ENCODE measurements around the gene CEP112.

The CEP112 gene

GRCh38 chr17:65902155-65902554 lies 289.8 kb downstream of the CEP112 start:
- Mint-ChIP-seq H3K9me3 (no peaks in the 10 kb centered on the region), H3K27me3 (ENCODE audit: low read depth) (no peaks in the 10 kb centered on the region), H3K27ac (peak overlapping the region in 1 of 3 experiments; percentile 83), H3K4me1 (peaks cover 13% of the 10 kb centered on the region), H3K36me3 (ENCODE audit: low read depth) (peaks cover 3% of the 10 kb centered on the region), H3K4me3 (no peak overlapping the region)
- no peak for TF ChIP-seq CTCF (IDR thresholded peaks at IDR 0.05; ENCODE audit: unreplicated experiment in 3 of 3)

GRCh38 chr17:65901394-65901793 lies 290.5 kb downstream of the CEP112 start:
- no peak for TF ChIP-seq CTCF (IDR thresholded peaks at IDR 0.05; ENCODE audit: unreplicated experiment in 3 of 3)
- no peaks in the 10 kb centered on the region for H3K27me3 Mint-ChIP-seq (ENCODE audit: low read depth)

GRCh38 chr17:65900216-65900615 lies 291.7 kb downstream of the CEP112 start:
- Mint-ChIP-seq H3K4me3 (no peak overlapping the region), H3K27me3 (ENCODE audit: low read depth) (no peaks in the 10 kb centered on the region), H3K4me1 (peaks cover 13% of the 10 kb centered on the region), H3K9me3 (no peaks in the 10 kb centered on the region), H3K36me3 (ENCODE audit: low read depth) (peaks cover 3% of the 10 kb centered on the region), H3K27ac (no peak overlapping the region)
- no peak for TF ChIP-seq CTCF (IDR thresholded peaks at IDR 0.05; ENCODE audit: unreplicated experiment in 3 of 3)

More at GRCh38 chr17:65901394-65901793, 290.5 kb downstream of the CEP112 start:
- no peaks in the 10 kb centered on the region for H3K9me3 Mint-ChIP-seq
- H3K27ac Mint-ChIP-seq: peak overlapping the region in 1 of 3 experiments; percentile 11
- H3K4me3 Mint-ChIP-seq: no peak overlapping the region
- peaks cover 3% of the 10 kb centered on the region for H3K36me3 Mint-ChIP-seq (ENCODE audit: low read depth)
- H3K4me1 Mint-ChIP-seq: peaks cover 13% of the 10 kb centered on the region

- H3K27me3 Mint-ChIP-seq (ENCODE audit: low read depth): no peaks in the 10 kb centered on the region
- H3K27ac Mint-ChIP-seq: no peak overlapping the region
- no peaks in the 10 kb centered on the region for H3K9me3 Mint-ChIP-seq
- H3K4me3 Mint-ChIP-seq: no peak overlapping the region
- H3K4me1 Mint-ChIP-seq: peaks cover 13% of the 10 kb centered on the region
- peaks cover 3% of the 10 kb centered on the region for H3K36me3 Mint-ChIP-seq (ENCODE audit: low read depth)
- no peak for TF ChIP-seq CTCF (IDR thresholded peaks at IDR 0.05; ENCODE audit: unreplicated experiment in 3 of 3)
These were observed 293.3 kb downstream of the CEP112 start for GRCh38 chr17:65898651-65899050.

- H3K4me3 Mint-ChIP-seq: no peak overlapping the region
- H3K27ac Mint-ChIP-seq: no peak overlapping the region
- no peak for TF ChIP-seq CTCF (IDR thresholded peaks at IDR 0.05; ENCODE audit: unreplicated experiment in 3 of 3)
- H3K9me3 Mint-ChIP-seq: no peaks in the 10 kb centered on the region
- no peaks in the 10 kb centered on the region for H3K4me1 Mint-ChIP-seq
- H3K36me3 Mint-ChIP-seq (ENCODE audit: low read depth): no peaks in the 10 kb centered on the region
- H3K27me3 Mint-ChIP-seq (ENCODE audit: low read depth): no peaks in the 10 kb centered on the region
These were observed 295.0 kb downstream of the CEP112 start for GRCh38 chr17:65896889-65897288.

GRCh38 chr17:65895969-65896368 lies 296.0 kb downstream of the CEP112 start:
- H3K4me3 Mint-ChIP-seq: no peak overlapping the region
- no peak overlapping the region for H3K27ac Mint-ChIP-seq
- H3K9me3 Mint-ChIP-seq: no peaks in the 10 kb centered on the region
- no peaks in the 10 kb centered on the region for H3K36me3 Mint-ChIP-seq (ENCODE audit: low read depth)
- no peaks in the 10 kb centered on the region for H3K4me1 Mint-ChIP-seq
- TF ChIP-seq CTCF (IDR thresholded peaks at IDR 0.05; ENCODE audit: unreplicated experiment in 3 of 3): no peak
- no peaks in the 10 kb centered on the region for H3K27me3 Mint-ChIP-seq (ENCODE audit: low read depth)
